UCSD-AML1 (cell line): Measurements from ENCODE around the gene SYNE2.

Experiments
- DNase-seq: peaks from one replicate; lab custom pipeline; 2025; ENCODE audit not compliant: unreplicated experiment; lab: John Stamatoyannopoulos, UW

Gene SYNE2

GRCh38 chr14:63874223-63874622 is 21.4 kb downstream of the SYNE2 start:
- DNase-seq, result no peak

GRCh38 chr14:63875311-63875710 is 22.5 kb downstream of the SYNE2 start:
- DNase-seq, result no peak

- no peak for DNase-seq
These were observed 24.7 kb downstream of the SYNE2 start for GRCh38 chr14:63877550-63877939.

GRCh38 chr14:63878052-63878451 is 25.2 kb downstream of the SYNE2 start:
- DNase-seq, result no peak

GRCh38 chr14:63878792-63879191 is 26.0 kb downstream of the SYNE2 start:
- no peak for DNase-seq

GRCh38 chr14:63881926-63882325 is 29.1 kb downstream of the SYNE2 start:
- peak; percentile 26 for DNase-seq

GRCh38 chr14:63887899-63888298 is 35.1 kb downstream of the SYNE2 start:
- DNase-seq, result no peak

- no peak for DNase-seq
These were observed 37.7 kb downstream of the SYNE2 start for GRCh38 chr14:63890553-63890952.

- no peak for DNase-seq
These were observed 38.6 kb downstream of the SYNE2 start for GRCh38 chr14:63891148-63891975.

- no peak for DNase-seq
These were observed 39.5 kb downstream of the SYNE2 start for GRCh38 chr14:63892265-63892664.

GRCh38 chr14:63893701-63894458 is 41.1 kb downstream of the SYNE2 start:
- no peak for DNase-seq

- no peak for DNase-seq
These were observed 42.7 kb downstream of the SYNE2 start for GRCh38 chr14:63895510-63895909.

GRCh38 chr14:63896278-63896720 is 43.5 kb downstream of the SYNE2 start:
- no peak for DNase-seq

GRCh38 chr14:63897721-63898163 is 44.9 kb downstream of the SYNE2 start:
- no peak for DNase-seq

- DNase-seq, result peak; percentile 14
These were observed 47.1 kb downstream of the SYNE2 start for GRCh38 chr14:63899953-63900352.

GRCh38 chr14:63901434-63902085 is 48.8 kb downstream of the SYNE2 start:
- no peak for DNase-seq

- no peak for DNase-seq
These were observed 49.7 kb downstream of the SYNE2 start for GRCh38 chr14:63902375-63902976.

GRCh38 chr14:63904724-63905123 is 51.9 kb downstream of the SYNE2 start:
- no peak for DNase-seq

GRCh38 chr14:63905370-63905769 is 52.6 kb downstream of the SYNE2 start:
- no peak for DNase-seq

GRCh38 chr14:63908667-63909264 is 56.0 kb downstream of the SYNE2 start:
- no peak for DNase-seq

GRCh38 chr14:63909984-63910383 is 57.2 kb downstream of the SYNE2 start:
- DNase-seq, result no peak
